D721Med (cell line): ENCODE measurements around the gene PITPNC1.

Source experiments
- DNase-seq: peaks from one replicate; pipeline ENCODE4 v3.0.0; 2011; ENCODE audit warnings: low spot score; ENCODE audit not compliant: insufficient read length
- FAIRE-seq: peaks from 2 replicates; lab custom pipeline; 2011; peaks lifted over from hg19 to GRCh38; lab: Jason Lieb, UNC
- TF ChIP-seq, protein P1 (sequence below): IDR thresholded peaks from 2 replicates; pipeline ENCODE4 v1.5.1; 2012; ENCODE audit warnings: mild to moderate bottlenecking, control low read depth; ENCODE audit not compliant: insufficient read depth; ENCODE audit errors: missing control alignments

Gene PITPNC1

DNA sequence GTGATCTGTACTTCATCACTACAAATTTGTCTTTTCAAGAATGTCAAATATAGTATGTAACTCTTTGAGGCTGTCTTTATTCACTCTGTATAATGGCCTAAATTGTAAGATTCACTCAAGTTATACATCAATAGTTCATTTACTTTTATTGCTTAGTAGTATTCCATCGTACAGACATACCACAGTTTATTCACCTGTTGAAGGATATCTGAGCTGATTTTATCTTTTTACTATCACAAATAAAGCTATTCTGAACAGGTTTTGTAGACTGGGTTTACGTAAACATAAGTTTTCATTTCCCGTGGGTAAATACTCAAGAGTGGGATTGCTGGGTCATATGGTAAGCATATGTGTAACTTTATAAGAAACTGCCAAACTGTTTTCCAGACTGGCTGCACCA lies 29.3 kb upstream of the PITPNC1 start:
- TF ChIP-seq, protein P1, sequence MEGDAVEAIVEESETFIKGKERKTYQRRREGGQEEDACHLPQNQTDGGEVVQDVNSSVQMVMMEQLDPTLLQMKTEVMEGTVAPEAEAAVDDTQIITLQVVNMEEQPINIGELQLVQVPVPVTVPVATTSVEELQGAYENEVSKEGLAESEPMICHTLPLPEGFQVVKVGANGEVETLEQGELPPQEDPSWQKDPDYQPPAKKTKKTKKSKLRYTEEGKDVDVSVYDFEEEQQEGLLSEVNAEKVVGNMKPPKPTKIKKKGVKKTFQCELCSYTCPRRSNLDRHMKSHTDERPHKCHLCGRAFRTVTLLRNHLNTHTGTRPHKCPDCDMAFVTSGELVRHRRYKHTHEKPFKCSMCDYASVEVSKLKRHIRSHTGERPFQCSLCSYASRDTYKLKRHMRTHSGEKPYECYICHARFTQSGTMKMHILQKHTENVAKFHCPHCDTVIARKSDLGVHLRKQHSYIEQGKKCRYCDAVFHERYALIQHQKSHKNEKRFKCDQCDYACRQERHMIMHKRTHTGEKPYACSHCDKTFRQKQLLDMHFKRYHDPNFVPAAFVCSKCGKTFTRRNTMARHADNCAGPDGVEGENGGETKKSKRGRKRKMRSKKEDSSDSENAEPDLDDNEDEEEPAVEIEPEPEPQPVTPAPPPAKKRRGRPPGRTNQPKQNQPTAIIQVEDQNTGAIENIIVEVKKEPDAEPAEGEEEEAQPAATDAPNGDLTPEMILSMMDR = no peak
- no peak for FAIRE-seq
- DNase-seq = no peak

- no peak for FAIRE-seq
- no peak for DNase-seq
- TF ChIP-seq, protein P1 = no peak
These were observed 27.7 kb upstream of the PITPNC1 start for GRCh38 chr17:67349420-67349819.

GRCh38 chr17:67353161-67353560 lies 23.9 kb upstream of the PITPNC1 start:
- TF ChIP-seq, protein P1 = no peak
- no peak for FAIRE-seq
- DNase-seq = no peak

DNA sequence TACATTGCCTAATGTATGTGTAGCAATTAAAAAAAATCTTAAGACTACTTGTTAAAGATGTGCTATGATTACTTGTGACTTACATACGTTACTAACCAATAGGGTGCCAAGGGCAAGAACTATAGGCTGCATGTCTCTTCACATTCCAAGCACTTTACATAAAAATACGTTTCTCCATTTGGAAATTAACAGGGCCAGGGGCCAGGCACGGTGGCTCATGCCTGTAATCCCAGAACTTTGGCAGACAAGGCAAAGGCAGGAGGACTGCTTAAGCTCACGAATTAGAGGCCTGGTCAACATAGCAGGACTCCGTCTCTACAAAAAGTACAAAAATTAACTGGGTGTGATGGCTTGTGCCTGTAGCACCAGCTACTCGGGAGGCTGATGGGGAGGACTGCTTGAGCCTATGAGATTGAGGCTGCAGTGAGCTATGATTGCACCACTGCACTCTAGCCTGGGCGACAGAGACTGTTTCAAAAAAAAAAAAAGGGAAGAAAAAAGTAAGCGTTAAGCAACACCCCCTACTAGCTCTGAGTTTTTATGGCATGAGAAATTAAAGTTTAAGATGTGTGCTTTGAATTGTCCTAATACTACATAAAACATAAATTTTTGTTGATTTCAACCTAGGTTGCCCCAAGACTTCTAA lies 23.0 kb upstream of the PITPNC1 start:
- DNase-seq (no peak), FAIRE-seq (no peak)
- TF ChIP-seq, protein P1 = no peak

DNA sequence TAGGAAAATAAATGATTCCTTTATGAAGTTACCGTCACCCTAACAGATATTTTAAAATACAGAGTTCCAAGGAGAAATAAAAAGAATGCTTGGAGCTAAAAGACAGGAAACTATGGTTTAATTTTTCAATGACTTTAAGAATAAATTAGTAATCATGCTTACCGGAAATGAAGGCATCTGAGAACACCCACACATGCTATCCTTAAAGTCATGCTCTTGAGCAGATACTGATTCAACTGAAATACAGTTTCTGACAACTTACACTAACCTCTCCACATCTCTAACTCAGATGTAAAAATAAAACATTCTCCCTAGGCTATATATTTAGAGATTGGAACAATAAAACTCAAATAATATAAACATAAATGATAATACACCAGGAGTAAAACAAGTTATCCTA lies 18.5 kb upstream of the PITPNC1 start:
- no peak for DNase-seq
- TF ChIP-seq, protein P1 = no peak

DNA sequence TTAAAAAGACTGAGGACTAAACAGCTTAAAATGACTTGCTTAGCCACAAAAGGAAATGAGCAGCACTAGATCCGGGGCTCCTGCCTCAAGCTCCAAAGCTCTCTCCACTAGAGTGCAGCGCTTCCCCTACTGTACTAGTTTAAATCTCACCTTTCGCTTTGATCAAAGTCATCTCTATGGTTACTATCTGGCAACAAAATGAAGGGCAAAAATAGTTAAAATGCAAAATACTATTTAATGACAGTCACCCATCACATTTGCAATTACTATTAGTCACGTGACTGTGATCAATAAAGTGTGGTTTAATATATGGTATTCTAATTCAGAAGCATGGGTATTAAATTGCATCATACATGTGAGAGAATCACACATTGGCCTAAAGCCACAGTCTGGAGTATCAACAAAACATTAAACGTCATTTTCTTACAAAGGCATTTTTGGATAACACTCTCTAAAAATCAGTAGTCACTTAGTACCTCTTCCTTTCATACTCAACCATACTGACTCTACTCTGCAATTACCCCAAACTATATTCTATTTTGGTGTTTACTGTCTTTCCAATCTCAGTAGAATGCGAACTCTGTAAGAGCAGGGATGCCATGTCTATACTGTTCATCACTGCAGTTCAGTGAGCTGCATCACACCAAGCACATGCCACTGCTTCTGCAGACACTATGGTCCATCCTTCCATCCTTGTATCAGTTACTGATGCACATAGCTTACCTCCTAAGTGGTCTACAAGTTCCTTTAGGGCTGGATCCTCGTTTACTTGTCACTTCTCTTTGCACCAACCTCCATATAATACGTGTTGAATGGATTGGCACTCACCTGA lies 16.9 kb upstream of the PITPNC1 start:
- FAIRE-seq (no peak), DNase-seq (no peak)
- TF ChIP-seq, protein P1 = peak; percentile 56

More for the DNA sequence above, 18.5 kb upstream of the PITPNC1 start:
- FAIRE-seq = no peak

GRCh38 chr17:67360880-67361279 lies 16.2 kb upstream of the PITPNC1 start:
- TF ChIP-seq, protein P1 = no peak
- DNase-seq (no peak), FAIRE-seq (no peak)
